Left hindlimb (tissue), 1 donor: ENCODE measurements around the gene NOP14.
"Not testable (repeated sequence)": the region's sequence is repeated elsewhere in the genome, so short reads cannot be mapped to it uniquely, and the experiment has no call there.

ENCODE experiments used
- DNase-seq: peaks from one replicate; pipeline ENCODE4 v3.0.0-alpha.2; 2018

Gene NOP14

DNA sequence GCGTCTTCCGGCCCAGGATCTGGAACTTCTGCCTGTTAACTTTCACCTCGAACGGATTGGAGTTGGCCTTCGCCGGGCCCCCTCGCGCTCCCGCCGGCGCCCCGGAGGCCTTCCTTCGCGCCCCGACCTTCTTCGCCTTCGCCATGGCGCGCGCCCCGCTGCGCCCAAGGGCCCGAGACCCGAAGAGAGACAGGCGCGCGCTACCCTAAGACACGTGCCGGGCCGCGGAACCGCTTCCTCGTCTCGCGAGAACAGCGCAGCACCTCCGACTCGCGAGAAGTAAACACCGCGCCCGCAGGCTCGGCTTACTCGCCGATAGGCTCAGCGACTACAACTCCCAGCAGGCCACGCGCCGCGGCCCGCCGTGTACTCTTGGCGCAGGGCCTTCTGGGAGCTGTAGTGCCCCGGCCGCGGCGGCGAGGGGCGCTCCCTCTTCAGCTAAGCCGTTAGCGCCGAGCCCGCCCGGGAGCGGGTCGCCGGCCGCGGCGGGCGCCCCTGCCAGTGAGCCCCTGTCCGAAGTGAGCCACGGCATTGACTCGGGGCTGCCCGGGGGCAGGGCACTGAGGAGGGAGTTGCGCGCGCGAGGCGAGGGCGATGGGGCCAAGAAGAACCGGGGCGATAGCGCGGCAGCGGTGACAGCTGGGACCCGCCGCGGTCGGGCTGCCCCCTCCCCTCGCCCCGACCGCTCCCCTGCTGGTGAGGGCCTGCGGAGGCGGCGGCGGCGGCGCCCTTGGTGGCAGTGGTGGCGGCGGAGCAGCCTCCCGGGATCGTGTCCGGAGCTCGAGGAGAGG is at the start of gene NOP14, which contains the start of gene GRK4:
Gene NOP14, minus strand, starts transcription at position 232 of the 791 bp plus-strand sequence. Its CDS starts 87 bp downstream, at position 145.
Gene GRK4, plus strand, starts transcription at position 397 of the 791 bp plus-strand sequence. CDS start 500 bp downstream, outside the sequence.
- DNase-seq, result peak; percentile 98

DNA sequence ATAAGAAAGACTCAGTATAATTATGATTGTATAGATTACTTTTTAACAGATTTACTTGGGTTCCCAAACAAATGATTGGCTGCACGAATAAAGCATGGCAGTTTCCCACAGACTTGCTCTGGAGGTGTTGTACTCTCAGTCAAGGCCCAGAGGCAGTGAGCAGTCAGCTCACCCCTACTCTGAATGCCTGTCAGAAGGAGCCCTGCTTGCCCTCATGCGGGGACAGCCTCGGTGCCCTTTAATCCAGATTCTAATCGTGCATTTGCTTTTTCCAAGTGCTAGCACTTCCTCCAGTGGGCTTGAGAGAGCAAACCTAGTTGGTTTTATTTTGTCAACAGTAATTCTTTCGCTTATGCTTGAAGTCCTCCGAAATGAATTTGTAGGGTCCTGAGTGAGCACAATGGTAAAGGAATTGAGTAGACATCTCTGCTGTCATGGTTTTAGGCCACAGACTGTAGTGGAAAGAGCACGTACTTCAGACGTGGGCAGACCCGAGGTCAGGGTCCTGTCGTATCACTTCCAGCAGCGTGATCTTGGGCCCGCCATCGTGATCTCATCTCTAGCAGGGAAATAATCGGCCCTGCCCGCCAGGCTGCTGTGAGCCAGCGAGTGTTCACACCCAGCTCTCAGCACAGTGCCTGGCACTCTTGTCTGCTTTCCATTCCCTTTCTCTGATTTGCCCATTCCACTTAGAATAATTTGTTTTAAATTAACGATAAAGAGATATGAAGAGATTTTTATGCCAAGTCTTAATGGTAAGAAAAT is 48.4 kb upstream of the NOP14 start:
- DNase-seq, result no peak

DNA sequence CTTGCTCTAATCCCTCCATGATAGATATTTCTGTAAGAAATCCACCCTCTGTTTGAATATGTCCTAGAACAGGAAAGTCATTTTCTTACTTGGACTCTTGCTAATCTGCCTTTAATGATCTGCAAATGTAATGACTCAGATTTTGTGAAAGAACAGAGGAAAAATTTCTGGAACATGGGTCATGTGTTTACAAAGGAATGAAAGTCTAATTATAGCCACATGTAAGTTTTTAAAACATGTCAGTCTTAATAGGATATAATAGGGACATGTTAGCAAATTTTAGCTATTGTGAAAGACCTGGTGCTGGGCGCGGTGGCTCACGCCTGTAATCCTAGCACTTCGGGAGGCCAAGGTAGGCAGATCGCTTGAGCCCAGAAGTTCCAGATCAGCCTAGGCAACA is 47.8 kb upstream of the NOP14 start:
- no peak for DNase-seq

DNA sequence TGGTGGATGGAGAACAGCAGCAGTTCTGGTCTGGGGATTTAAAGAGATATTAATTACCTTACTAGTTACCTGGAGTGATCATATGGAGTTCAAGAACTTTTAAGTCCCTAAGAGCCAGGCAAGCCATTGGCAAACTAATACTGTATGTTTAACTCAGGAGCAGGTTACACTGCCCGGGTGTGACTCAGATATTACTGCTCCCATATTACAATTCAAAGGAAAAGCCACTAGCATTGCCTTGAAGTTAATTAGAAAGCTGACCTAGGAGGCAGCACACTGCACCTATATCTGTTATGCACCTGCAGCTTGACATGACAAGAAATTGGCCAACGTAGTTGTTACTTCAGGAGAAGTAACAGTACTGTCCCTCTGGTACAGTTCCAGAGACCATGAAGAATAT is 47.4 kb upstream of the NOP14 start:
- DNase-seq, result no peak

DNA sequence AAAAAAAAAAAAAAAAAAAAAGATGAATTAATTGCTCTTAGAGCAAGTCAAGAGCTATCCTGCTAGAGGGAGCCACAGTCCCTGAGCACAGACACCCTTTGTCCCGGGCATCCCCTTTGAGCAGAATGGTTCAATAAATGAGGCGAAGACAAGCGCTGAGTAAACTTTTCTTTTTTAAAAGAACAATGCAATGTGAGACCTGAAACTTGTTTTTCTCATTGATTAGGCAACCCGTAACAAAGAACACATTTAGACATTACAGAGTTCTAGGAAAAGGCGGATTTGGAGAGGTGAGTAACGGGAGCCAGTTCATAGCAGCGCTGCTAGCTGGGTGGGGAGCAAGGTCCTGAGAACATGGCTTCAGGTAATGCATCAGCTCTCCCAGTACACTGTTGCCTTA is 46.2 kb upstream of the NOP14 start:
- DNase-seq, result no peak

DNA sequence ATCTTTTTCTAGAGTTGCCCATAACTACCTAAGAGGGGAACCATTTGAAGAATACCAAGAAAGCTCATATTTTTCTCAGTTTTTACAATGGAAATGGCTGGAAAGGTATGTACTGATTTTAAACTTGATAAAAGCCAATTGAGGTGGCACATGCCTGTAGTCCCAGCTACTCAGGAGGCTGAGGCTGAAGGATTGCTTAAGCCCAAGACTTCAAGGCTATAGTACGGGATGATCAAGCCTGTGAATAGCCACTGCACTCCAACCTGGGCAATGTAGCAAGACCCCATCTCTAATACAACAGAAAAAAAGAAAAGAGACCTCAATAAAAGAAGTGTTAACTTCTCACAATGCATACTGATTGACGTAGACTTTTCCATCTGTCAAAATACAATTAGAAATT is 44.5 kb upstream of the NOP14 start:
- no peak for DNase-seq

DNA sequence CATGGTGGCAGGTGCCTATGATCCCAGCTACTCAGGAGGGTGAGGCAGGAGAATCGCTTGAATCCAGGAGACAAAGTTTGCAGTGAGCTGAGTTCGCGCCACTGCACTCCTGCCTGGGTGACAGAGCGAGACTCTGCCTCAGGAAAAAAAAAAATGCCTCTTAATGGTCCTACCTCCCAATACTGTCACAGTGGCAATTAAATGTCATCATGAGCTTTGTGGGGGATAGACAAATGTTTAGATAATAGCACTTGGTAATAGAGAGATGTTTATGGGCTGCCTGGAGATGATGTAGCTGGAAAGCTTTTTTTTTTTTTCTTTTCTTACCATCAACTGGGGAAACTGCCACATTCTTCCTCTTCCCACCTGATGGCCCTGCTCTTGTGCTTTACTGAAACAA is 33.2 kb upstream of the NOP14 start:
- no peak for DNase-seq

DNA sequence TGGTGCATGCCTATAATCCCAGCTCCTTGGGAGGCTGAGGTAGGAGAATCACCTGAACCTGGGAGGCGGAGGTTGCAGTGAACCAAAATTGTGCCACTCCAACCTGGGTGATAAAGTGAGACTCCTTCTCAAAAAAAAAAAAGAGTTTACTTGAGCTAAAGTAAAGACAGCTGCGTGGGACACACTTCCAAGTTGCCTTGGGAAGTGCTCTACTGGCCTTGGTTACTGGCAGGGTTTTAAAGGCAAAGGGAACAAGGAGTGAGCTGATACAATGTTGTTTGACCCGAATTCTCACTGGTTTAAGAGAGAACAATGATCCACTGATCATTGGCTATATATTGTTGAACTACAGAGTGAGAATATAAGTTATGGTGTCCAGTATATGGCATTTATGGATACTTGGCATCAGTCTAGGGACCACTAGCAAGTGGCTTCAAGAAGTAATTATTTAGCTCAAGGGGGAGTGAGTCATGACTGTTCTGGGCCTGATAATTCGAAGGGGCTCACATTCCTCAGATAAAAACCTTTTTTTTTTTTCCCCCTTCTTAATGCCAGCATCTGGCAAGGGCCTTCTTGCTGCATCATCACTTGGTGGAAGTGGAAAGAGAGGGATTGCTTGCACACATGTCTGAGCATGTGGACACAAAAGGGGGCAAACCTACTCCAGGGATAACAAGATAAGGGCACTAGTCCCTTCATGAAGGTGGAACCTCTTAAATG is 32.5 kb upstream of the NOP14 start:
- DNase-seq, result no peak

DNA sequence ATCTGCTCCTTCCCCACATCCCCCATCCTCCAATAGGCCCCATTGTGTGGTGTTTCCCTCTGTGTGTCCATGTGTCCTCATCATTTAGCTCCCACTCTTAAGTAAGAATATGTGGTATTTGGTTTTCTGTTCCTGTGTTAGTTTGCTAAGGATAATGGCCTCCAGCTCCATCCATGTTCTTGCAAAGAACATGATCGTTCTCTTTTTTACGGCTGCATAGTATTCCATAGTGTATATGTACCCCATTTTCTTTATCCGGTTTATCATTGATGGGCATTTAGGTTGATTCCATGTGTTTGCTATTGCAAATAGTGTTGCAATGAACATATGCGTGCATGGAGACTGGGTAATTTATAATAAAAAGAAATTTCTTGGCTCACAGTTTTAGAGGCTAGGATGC is 31.7 kb upstream of the NOP14 start:
- no peak for DNase-seq

DNA sequence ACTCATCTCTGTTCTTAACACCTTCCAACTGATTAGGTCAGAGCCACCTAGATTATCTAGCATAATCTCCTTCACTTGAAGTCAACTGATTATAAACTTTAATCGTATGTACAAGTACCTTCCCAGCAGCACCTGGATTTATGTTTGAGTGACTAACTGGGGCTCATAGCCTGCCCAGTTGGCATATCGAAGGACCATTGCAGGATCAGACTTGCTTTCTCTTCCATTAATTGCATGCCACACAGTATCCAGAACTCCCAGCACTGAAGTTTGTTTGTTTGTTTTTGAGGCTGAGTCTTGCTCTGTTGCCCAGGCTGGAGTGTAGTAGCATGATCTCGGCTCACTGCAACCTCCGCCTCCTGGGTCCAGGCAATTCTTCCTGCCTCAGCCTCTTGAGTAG is 28.0 kb upstream of the NOP14 start:
- no peak for DNase-seq

DNA sequence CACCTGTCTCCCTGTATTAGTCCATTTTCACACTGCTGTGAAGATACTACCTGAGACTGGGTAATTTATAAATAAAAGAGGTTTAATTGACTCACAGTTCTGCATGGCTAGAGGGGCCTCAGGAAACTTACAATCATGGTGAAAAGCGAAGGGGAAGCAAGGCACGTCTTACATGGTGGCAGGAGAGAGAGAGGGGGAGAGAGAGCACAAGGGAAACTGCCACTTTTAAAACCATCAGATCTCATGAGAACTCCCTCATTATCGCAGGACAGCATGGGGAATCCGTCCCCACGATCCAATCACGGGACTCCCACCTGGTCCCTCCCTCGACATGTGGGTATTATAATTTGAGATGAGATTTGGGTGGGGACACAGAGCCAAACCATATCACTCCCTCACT is 20.5 kb upstream of the NOP14 start:
- not testable (repeated sequence) for DNase-seq

DNA sequence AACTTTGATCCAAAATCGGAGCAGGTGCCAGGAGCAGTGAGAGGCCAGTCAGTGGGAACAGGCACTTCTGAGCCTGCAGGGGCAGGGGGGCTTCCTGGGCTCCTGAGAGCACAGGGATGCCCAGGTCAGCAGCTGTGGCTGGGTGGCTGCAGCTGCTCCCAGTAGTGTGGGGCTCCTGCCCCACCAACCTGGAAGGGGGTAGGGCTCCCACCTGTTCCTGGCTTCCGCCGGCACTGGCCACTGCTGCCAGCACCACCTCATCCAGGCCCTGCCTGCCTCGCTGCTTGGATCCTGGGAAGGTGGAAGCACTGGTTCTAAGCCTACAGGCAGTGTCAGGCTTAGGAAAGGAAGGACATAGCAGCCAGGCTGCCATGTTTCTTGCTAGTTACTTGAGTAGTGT is 18.8 kb upstream of the NOP14 start:
- DNase-seq, result no peak

DNA sequence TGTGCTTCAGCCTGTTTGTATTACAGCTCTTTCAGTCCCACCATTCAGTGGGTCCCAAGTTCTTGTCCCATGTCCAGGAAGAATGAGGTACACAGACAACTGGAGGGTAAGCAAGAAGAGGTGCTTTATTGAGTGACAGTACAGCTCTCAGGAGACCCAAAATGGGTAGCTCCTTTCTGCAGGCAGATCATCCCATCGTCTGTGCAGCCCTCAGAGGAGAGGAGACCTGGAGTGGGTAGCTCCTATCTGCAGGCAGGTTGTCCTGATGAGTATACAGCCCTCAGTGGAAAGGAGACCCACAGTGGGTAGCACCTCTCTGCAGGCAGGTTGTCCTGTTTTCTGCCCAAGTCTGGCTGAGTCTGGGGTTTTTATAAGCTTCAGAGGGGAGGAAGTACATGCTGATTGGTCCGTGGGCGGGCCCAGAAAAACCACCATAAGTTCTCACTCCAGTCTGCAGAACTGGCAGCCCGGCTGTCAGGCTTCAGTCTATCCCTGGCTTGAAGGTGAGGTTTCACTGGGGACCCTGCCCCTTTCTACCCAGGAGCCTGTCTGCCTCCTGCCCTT is 18.1 kb upstream of the NOP14 start:
- no peak for DNase-seq

DNA sequence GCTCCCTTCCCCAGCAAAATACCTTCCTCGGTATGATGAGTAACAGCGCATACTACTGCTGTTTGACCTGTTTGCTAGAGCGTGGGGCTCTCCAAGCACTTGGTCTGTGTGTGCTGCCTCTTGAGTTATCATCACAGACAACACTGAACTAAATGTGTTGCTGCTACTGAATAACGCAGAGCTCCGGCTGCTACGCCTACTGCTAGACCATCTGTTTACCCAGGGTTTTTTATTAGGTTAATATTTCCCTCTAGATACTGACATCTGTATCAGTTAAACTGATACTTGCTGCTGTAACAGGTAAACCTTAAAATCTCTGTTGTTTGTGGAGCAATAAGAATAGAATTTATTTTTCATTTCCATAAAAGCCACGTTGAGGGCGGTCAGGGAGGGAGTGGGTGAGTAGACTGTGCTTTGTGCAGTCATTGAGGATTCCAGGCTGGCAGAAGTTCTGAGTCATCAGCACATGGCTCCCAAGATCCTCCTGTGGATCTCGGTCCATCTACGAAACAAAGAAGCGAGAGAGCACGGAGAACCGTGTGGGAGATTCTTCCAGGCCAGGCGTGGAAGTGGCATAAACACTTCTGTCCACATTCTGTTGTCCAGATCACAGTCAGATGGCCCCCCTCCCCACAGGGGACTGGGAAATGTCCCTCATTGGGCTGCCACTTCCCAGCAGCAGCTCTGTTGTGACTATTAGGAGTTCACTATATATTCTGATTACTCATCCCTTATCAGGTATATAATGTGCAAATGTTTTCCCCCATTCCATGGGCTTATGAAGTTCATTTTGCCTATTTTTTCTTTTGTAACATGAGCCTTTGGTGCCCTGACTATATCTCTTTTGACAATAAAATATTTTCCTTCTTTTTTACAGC is 14.2 kb upstream of the NOP14 start:
- DNase-seq, result no peak

DNA sequence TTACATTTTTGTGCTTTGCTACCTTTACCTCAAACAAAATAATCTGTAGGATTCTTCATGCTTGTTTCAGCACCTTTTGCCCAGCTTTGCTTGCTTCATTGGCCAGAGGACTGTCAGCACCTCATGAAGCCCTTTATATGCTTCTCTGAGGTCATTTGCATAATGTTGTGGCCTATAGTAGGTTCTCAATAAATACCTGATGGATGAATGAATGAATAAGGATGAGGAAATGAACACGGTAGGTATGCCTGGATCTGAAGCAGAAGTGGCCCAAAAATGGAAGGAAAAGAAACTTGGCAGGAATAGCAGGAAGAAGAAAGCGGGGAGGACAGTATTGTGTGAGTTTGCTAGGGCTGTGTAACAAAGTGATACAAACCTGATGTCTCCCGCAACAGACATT is 8.1 kb upstream of the NOP14 start:
- DNase-seq, result no peak

DNA sequence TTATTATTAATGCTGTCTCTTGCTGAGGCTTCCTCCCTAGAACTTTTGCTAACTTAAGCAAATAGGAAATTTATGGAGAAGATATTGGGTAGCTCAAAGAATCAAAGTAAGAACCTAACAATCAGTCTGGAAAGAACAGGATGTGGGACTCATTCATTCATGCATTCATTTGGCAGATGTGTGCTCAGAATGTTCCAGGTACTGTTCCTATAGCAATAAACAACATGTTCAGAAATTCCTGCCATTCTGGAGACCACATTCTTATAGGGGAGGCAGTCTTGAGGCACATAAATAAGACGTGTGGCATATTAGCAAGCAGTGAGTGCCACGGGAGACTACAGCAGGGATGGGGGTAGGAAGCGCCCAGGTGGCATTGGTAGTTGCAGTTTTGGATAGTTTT is 5.2 kb upstream of the NOP14 start:
- DNase-seq, result no peak

DNA sequence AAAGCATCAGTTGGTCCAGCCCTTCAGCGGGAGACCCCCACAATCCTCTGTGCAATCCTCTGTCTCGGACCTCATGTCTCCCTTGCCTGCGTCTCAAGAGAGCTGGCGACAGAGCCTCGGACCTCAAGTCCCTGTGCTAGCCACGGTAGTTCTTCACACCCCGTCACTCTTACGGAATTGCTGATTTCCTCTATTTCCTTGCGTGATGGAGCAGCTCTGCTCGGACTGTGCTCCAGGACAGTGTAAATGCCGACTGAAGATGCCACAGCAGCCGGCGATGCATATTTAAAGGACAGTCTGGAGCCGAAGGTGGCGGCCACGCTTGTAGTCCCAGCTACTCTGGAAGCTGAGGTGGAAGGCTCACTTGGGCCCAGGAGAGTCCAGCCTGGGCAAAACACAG is 2.1 kb upstream of the NOP14 start:
- no peak for DNase-seq

DNA sequence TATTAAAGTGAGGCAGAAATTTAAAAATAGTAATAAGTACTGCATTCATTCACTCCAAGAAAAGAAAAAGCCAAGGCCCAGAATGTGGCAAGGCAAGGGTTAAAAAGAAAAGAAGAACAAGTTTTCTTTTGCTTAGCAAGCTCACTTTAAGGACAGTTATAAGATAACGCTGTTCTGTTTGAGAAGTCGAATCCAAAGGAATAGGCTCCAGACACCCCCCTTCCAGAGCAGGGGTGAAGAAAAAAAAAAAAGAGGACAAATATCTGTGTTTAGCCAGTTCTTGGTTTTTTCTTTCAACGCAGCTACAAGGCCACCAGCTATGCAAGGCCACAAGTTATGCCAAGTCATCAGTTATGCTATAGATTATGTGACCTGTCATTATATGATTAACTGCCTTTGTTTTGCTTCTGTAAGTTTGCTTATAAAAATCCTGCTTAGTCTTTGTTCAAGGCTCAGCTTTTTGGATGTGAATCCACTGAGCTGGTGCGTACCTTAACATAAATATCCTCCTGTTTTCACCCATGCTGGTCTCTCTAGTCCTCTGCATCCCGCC is 1.6 kb upstream of the NOP14 start:
- DNase-seq, result no peak

DNA sequence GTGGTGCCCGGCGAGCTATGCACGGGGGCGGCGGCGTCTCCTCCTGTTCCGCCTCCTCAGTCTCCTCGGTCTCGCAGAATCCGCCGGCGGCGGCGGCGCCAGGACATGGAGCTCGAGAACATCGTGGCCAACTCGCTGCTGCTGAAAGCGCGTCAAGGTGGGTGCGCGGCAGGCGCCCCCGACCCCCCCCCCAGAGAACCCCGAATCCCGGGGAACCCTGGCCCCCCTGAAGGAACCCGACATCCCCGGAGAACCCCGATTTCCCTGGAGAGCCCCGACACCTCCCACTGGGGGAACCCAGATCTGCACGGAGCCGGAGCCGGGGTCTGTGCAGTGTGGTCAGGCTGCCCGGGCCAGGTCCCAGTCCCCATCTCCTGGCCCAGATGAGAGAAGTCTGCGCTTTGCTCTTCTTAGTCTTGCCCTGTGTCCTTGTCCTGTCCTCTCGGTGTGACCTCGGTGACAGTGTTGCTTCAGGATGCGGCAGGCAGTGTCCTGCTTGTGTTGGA is 813 bp upstream of the NOP14 start:
- DNase-seq, result no peak

DNA sequence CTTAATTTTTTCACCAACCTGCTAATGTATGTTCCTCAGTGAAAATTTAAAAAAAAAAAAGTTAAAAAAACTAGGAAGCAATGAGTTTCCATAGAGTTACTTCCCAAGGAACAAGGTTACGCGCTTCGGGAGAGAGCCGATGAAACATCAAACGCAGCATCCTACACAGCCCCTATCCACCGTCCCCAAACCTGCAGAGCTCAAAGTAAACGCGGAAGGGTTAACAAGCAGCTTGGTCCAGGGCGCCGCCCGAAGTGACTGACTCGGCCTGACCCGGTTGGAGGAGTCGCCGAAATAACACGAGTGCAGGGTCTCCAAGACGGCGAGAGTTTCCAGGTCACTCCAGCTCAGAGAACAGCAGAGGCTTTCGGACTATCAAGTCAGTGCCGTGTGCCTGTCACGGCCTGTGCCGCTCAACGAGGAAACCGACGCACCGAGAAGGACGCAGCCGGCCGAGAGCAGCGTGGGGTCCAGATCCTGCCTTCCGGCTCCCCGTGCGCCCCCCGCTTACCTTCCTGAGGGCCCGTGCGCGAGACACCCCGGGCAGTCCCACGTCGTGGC is 512 bp downstream of the NOP14 start:
- DNase-seq, result no peak

DNA sequence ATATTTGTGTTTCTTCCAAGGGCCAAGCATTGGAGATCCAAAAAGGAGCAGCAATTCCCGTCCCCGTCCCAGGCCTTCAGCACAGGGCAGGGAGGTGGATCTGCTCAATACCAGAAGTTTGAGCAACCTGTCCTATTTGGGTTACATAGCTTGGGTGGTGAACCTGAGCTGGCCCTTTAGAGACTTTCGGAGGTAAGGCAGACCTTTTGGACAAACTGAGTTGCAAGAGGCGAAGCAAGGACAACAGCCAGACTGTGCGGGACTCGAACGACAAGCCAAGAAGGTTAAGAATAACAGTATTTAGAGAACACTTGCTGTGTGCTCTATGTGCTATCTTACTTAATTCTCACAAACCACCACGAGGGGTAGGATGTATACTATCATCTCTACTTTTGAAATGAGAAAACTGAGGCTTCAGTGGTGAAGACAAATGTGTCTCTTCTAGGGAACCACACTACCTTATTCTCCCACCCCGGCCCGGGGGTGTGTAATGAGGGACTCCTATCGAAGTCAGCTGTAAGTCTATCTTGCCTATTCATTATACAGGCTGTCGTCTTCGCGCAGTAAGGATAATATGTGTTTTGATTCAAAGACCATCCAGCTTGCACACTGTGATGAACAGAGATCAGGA is 1.3 kb downstream of the NOP14 start:
- DNase-seq, result no peak
